ENCODE results near the gene TUBB6.

DNA sequence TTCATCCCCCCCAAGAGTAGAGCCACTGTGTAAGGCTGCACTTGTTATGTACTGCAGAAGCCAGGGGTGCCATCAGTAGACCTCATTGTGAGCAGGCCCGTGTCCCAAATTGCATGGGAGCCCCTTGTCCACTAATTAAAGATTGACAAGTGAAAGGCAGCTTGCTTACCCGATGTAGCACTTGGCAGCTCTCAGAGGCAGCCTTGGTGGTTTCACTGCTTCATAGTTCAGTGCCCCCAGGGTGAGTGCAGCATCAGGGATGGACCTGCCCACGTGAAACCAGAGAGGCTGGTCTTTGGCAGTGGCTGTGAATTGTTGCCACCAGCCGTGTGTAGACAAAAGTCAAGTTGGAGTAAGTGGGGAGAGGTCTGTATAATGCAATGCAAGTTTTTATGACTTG, 13.3 kb downstream of the TUBB6 start:
- TF ChIP-seq, protein P1, sequence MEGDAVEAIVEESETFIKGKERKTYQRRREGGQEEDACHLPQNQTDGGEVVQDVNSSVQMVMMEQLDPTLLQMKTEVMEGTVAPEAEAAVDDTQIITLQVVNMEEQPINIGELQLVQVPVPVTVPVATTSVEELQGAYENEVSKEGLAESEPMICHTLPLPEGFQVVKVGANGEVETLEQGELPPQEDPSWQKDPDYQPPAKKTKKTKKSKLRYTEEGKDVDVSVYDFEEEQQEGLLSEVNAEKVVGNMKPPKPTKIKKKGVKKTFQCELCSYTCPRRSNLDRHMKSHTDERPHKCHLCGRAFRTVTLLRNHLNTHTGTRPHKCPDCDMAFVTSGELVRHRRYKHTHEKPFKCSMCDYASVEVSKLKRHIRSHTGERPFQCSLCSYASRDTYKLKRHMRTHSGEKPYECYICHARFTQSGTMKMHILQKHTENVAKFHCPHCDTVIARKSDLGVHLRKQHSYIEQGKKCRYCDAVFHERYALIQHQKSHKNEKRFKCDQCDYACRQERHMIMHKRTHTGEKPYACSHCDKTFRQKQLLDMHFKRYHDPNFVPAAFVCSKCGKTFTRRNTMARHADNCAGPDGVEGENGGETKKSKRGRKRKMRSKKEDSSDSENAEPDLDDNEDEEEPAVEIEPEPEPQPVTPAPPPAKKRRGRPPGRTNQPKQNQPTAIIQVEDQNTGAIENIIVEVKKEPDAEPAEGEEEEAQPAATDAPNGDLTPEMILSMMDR (IDR thresholded peaks at IDR 0.05; ENCODE audit: low read length), result no peak
- no peak for TF ChIP-seq EZH2 (IDR thresholded peaks at IDR 0.05; ENCODE audit: borderline replicate concordance, low read length)
